Transverse colon (tissue), 4 donors: ENCODE results near the gene PLEKHH2.

ENCODE experiments used
- CTCF ChIP-seq, 5 experiments: fragments of 200-600 bp in 3 of 5; fragments of 450-650 bp in 2 of 5; sonication (generic) in 3 of 5; IDR thresholded peaks; 1 replicate in 2 of 5; 2 replicates in 3 of 5; pipeline ENCODE4 v1.5.1; 2016 to 2017; ENCODE audit warnings: antibody characterized with exemption in 5 of 5, inconsistent platforms in 3 of 5, mild to moderate bottlenecking in 2 of 5, moderate library complexity in 1 of 5
- EP300 ChIP-seq: sonication (generic); formaldehyde crosslinking; IDR thresholded peaks from one replicate; pipeline ENCODE4 v1.6.1; 2017; ENCODE audit warnings: antibody characterized with exemption, low read depth
- POLR2A ChIP-seq: fragments of 450-650 bp; IDR thresholded peaks from one replicate; pipeline ENCODE4 v1.6.1; 2016; ENCODE audit warnings: antibody characterized with exemption, mild to moderate bottlenecking, moderate library complexity
- POLR2AphosphoS5 ChIP-seq, 3 donors: sonication (generic); formaldehyde crosslinking; IDR thresholded peaks; one replicate each; pipeline ENCODE4 v1.6.1; 2016; ENCODE audit warnings: antibody characterized with exemption in 3 of 3

GRCh38 chr2:43611987-43612894 is 24.8 kb upstream of the PLEKHH2 start:
- TF ChIP-seq CTCF (IDR thresholded peaks at IDR 0.05) (peak; percentile 56 to 82 (median 76)), POLR2AphosphoS5 (IDR thresholded peaks at IDR 0.05) (no peak), POLR2A (no peak), EP300 (no peak)
